HL-60 (cell line): ENCODE measurements around the gene NELFA.

Experiments used
- CTCF ChIP-seq: IDR thresholded peaks from one replicate; pipeline ENCODE4 v1.5.1; 2011; ENCODE audit warnings: low read length, control low read depth, inconsistent platforms; ENCODE audit not compliant: insufficient read depth
- GABPA ChIP-seq: IDR thresholded peaks from 2 replicates; pipeline ENCODE4 v1.6.1; 2012; ENCODE audit warnings: low read depth
- POLR2AphosphoS5 ChIP-seq: IDR thresholded peaks from 2 replicates; pipeline ENCODE4 v1.6.1; 2012; ENCODE audit warnings: low read depth
- TF ChIP-seq, protein P1 (sequence below): IDR thresholded peaks from 2 replicates; pipeline ENCODE4 v1.6.1; 2012; ENCODE audit warnings: low read depth; ENCODE audit not compliant: insufficient replicate concordance

GRCh38 chr4:2049811-2050210 lies 41.0 kb upstream of the NELFA start:
- no peak for TF ChIP-seq CTCF
- TF ChIP-seq, protein P1, sequence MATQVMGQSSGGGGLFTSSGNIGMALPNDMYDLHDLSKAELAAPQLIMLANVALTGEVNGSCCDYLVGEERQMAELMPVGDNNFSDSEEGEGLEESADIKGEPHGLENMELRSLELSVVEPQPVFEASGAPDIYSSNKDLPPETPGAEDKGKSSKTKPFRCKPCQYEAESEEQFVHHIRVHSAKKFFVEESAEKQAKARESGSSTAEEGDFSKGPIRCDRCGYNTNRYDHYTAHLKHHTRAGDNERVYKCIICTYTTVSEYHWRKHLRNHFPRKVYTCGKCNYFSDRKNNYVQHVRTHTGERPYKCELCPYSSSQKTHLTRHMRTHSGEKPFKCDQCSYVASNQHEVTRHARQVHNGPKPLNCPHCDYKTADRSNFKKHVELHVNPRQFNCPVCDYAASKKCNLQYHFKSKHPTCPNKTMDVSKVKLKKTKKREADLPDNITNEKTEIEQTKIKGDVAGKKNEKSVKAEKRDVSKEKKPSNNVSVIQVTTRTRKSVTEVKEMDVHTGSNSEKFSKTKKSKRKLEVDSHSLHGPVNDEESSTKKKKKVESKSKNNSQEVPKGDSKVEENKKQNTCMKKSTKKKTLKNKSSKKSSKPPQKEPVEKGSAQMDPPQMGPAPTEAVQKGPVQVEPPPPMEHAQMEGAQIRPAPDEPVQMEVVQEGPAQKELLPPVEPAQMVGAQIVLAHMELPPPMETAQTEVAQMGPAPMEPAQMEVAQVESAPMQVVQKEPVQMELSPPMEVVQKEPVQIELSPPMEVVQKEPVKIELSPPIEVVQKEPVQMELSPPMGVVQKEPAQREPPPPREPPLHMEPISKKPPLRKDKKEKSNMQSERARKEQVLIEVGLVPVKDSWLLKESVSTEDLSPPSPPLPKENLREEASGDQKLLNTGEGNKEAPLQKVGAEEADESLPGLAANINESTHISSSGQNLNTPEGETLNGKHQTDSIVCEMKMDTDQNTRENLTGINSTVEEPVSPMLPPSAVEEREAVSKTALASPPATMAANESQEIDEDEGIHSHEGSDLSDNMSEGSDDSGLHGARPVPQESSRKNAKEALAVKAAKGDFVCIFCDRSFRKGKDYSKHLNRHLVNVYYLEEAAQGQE: no peak
- TF ChIP-seq POLR2AphosphoS5: no peak
- TF ChIP-seq GABPA: no peak
